Activated T-helper 9 cell treated with anti-CD3 and anti-CD28 coated beads, Interleukin-2, amount 50 U/mL, for 16 hours (primary cell): ENCODE data around the gene PRKAG1.

Experiments
- DNase-seq: peaks from one replicate; pipeline ENCODE4 v3.0.0-alpha.2; 2020; ENCODE audit warnings: low read depth

The PRKAG1 gene

GRCh38 chr12:48966177-48966895 lies 52.2 kb downstream of the PRKAG1 start:
- no peak for DNase-seq

GRCh38 chr12:48965298-48965838 lies 53.2 kb downstream of the PRKAG1 start:
- DNase-seq, result no peak

GRCh38 chr12:48961801-48962200 lies 56.8 kb downstream of the PRKAG1 start:
- no peak for DNase-seq

GRCh38 chr12:48961331-48961730 lies 57.2 kb downstream of the PRKAG1 start:
- no peak for DNase-seq

GRCh38 chr12:48960834-48961233 lies 57.7 kb downstream of the PRKAG1 start:
- DNase-seq, result no peak

GRCh38 chr12:48958049-48958388 lies 60.6 kb downstream of the PRKAG1 start:
- no peak for DNase-seq

GRCh38 chr12:48957141-48958048 lies 61.2 kb downstream of the PRKAG1 start, which contains the start of gene ARF3:
TSS of gene ARF3 (minus strand) at chr12:48957487. CDS start at chr12:48941095, 16,392 bp downstream.
- peak; percentile 88 for DNase-seq

- DNase-seq, result no peak
Observed at GRCh38 chr12:48956279-48957140, 62.1 kb downstream of the PRKAG1 start.

GRCh38 chr12:48954841-48955501 lies 63.6 kb downstream of the PRKAG1 start:
- no peak for DNase-seq

GRCh38 chr12:48954061-48954460 lies 64.5 kb downstream of the PRKAG1 start:
- no peak for DNase-seq

- no peak for DNase-seq
Observed at GRCh38 chr12:48952691-48953090, 65.9 kb downstream of the PRKAG1 start.
